K562 (cell line): Measurements from ENCODE around the gene FOXA3. TPM values are rescaled to one million over a fixed set of nuclear protein-coding genes. Genes with fewer than 3 reads are reported as not detected.

Source experiments
- BACH1 ChIP-seq: fragments of 200-800 bp; sonication (Bioruptor generic); IDR thresholded peaks from 2 replicates; pipeline ENCODE4 v1.6.1; 2016; ENCODE audit warnings: missing genetic modification characterization, missing compliant biosample characterization
- BRD4 ChIP-seq: fragments of 200-600 bp; sonication (generic); IDR thresholded peaks from 2 replicates; pipeline ENCODE4 v1.6.1; 2017; ENCODE audit warnings: inconsistent platforms
- DPF2 ChIP-seq: fragments of 450-650 bp; IDR thresholded peaks from 2 replicates; pipeline ENCODE4 v1.6.1; 2016
- FOXA1 ChIP-seq: fragments of 450-650 bp; IDR thresholded peaks from 2 replicates; pipeline ENCODE4 v1.6.1; 2016; ENCODE audit warnings: mild to moderate bottlenecking, borderline replicate concordance
- KAT2B ChIP-seq: IDR thresholded peaks from one replicate; pipeline ENCODE4 v1.6.1; 2012; ENCODE audit warnings: low read depth, mild to moderate bottlenecking, control low read depth, inconsistent platforms, low read length, moderate library complexity
- KDM2B ChIP-seq: fragments of 250-450 bp; sonication (Bioruptor Pico); IDR thresholded peaks from 2 replicates; pipeline ENCODE4 v1.8.0; 2021; ENCODE audit warnings: mild to moderate bottlenecking, moderate library complexity
- KLF16 ChIP-seq: IDR thresholded peaks from 2 replicates; pipeline ENCODE4 v1.6.1; 2016; ENCODE audit warnings: antibody characterized with exemption
- MYNN ChIP-seq, 2 experiments: sonication (generic); formaldehyde crosslinking in 1 of 2; IDR thresholded peaks; 2 replicates each; pipeline versions ENCODE4 v1.5.0 to v1.6.1; 2016 to 2020; ENCODE audit warnings: antibody characterized with exemption in 1 of 2, missing genetic modification reagents in 1 of 2
- NCOA6 ChIP-seq: fragments of 450-650 bp; IDR thresholded peaks from 2 replicates; pipeline ENCODE4 v1.6.1; 2017; ENCODE audit warnings: mild to moderate bottlenecking
- PHF20 ChIP-seq: fragments of 450-650 bp; IDR thresholded peaks from 2 replicates; pipeline ENCODE4 v1.6.1; 2018; ENCODE audit not compliant: partially characterized antibody
- POLR2B ChIP-seq: fragments of 450-650 bp; IDR thresholded peaks from 2 replicates; pipeline ENCODE4 v1.6.1; 2018; ENCODE audit warnings: low read depth; ENCODE audit not compliant: partially characterized antibody
- POLR2H ChIP-seq: IDR thresholded peaks from 2 replicates; pipeline ENCODE4 v1.6.1; 2016; ENCODE audit warnings: missing genetic modification characterization, low read depth, mild to moderate bottlenecking, control low read depth, missing compliant biosample characterization, moderate library complexity
- POU5F1 ChIP-seq: fragments of 150-350 bp; IDR thresholded peaks from 2 replicates; pipeline ENCODE4 v1.6.1; 2014; ENCODE audit warnings: borderline replicate concordance, low read length, low read depth, mild to moderate bottlenecking; ENCODE audit not compliant: partially characterized antibody
- RBM25 ChIP-seq: fragments of 200-400 bp; formaldehyde crosslinking; IDR thresholded peaks from 2 replicates; pipeline ENCODE4 v1.6.1; 2018; ENCODE audit warnings: low read length, low read depth, moderate library complexity; ENCODE audit not compliant: severe bottlenecking
- ZEB2 ChIP-seq: fragments of 450-650 bp; IDR thresholded peaks from 2 replicates; pipeline ENCODE4 v1.6.1; 2016
- ZNF444 ChIP-seq: fragments of 250-450 bp; sonication (Bioruptor Pico); IDR thresholded peaks from 2 replicates; pipeline ENCODE4 v1.4.0; 2020; ENCODE audit warnings: mild to moderate bottlenecking, moderate library complexity
- ZNF586 ChIP-seq: fragments of 450-650 bp; formaldehyde crosslinking; conservative IDR thresholded peaks from 2 replicates; pipeline ENCODE4 v1.4.0; 2020; ENCODE audit warnings: mild to moderate bottlenecking, moderate library complexity
- ZNF717 ChIP-seq: fragments of 250-450 bp; sonication (Bioruptor Pico); IDR thresholded peaks from 2 replicates; pipeline ENCODE4 v1.5.0; 2021
- ZSCAN32 ChIP-seq: fragments of 450-650 bp; formaldehyde crosslinking; IDR thresholded peaks from 2 replicates; pipeline ENCODE4 v1.4.0; 2020; ENCODE audit warnings: mild to moderate bottlenecking, moderate library complexity
- polyA plus RNA-seq, 8 experiments: library from polyadenylated mRNA; depleted of rRNA in 4 of 8; stranded (reverse) in 5 of 8; unstranded in 3 of 8; fragments of >200 nt; fragmentation: Nextera tagmentation in 2 of 8; fragmentation: Illumina TruSeq in 1 of 8; extraction: Ambion mirVana in 2 of 8; extraction: Trizol in 1 of 8; gene quantifications; 2 replicates each; pipeline versions ENCODE4 v1.2.1 to v1.2.3, GENCODE V29; 2011 to 2014; ENCODE audit warnings: inconsistent platforms in 1 of 8, missing spikeins in 1 of 8
- total RNA-seq, 7 experiments: library from RNA; depleted of rRNA in 6 of 7; stranded (reverse); fragments of >200 nt in 6 of 7; fragmentation: Illumina TruSeq in 2 of 7; extraction: Trizol in 2 of 7; gene quantifications; 2 replicates each; pipeline versions ENCODE4 v1.2.1 to v1.2.3, GENCODE V29; 2011 to 2021; ENCODE audit warnings: low replicate concordance in 1 of 7
- TF ChIP-seq, protein P1 (sequence below): sonication (generic); formaldehyde crosslinking; IDR thresholded peaks from 2 replicates; pipeline ENCODE4 v1.8.0; 2023; ENCODE audit warnings: missing genetic modification reagents, mild to moderate bottlenecking, borderline replicate concordance
- TF ChIP-seq, protein P2 (sequence below): fragments of 200-800 bp; sonication (Bioruptor generic); IDR thresholded peaks from 2 replicates; pipeline ENCODE4 v1.6.1; 2017; ENCODE audit warnings: missing genetic modification characterization, missing compliant biosample characterization
- TF ChIP-seq, protein P3 (sequence below): fragments of 200-800 bp; sonication (Bioruptor generic); IDR thresholded peaks from 2 replicates; pipeline ENCODE4 v1.6.1; 2017; ENCODE audit warnings: missing genetic modification characterization, missing compliant biosample characterization

The FOXA3 gene
- total and polyA plus RNA-seq, 9 of the 15 experiments (the other 6 are each of a cell fraction or from before 2014, with no cell fraction given): 1.3 to 15.5 (median 4.7) TPM

DNA sequence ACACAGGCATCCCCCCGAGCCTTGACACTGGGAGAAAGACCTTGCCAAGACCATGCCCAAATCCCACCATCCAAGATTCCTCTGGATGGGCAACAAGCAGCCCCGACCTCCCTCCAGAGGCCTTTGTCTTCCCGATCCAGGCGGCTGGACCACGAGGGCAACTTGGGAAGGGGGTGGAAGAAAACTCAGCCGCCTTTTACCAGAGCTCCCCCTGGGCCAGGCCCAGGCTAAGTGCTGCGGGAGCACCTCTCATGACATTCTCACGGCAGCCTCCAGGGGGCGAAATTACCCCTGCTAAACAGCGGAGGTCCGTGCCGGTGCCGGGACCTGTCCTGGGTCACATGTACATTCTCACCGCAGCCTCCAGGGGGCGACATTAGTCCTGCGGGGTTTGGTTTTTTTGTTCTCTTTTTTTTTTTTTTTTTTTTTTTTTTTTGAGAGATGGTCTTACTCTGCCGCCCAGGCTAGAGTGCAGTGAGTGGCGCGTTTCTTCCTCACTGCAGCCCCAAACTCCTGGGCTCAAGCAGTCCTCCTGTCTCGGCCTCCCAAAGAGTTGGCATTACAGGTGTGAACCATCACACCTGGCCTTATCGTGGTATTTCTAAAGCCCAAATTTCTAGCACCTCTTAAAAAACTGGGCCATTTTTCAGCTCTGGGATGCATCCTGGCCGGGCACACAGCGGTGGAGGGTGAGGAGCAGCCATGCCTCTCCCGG lies 47.0 kb upstream of the FOXA3 start (continued):
- TF ChIP-seq, protein P1, sequence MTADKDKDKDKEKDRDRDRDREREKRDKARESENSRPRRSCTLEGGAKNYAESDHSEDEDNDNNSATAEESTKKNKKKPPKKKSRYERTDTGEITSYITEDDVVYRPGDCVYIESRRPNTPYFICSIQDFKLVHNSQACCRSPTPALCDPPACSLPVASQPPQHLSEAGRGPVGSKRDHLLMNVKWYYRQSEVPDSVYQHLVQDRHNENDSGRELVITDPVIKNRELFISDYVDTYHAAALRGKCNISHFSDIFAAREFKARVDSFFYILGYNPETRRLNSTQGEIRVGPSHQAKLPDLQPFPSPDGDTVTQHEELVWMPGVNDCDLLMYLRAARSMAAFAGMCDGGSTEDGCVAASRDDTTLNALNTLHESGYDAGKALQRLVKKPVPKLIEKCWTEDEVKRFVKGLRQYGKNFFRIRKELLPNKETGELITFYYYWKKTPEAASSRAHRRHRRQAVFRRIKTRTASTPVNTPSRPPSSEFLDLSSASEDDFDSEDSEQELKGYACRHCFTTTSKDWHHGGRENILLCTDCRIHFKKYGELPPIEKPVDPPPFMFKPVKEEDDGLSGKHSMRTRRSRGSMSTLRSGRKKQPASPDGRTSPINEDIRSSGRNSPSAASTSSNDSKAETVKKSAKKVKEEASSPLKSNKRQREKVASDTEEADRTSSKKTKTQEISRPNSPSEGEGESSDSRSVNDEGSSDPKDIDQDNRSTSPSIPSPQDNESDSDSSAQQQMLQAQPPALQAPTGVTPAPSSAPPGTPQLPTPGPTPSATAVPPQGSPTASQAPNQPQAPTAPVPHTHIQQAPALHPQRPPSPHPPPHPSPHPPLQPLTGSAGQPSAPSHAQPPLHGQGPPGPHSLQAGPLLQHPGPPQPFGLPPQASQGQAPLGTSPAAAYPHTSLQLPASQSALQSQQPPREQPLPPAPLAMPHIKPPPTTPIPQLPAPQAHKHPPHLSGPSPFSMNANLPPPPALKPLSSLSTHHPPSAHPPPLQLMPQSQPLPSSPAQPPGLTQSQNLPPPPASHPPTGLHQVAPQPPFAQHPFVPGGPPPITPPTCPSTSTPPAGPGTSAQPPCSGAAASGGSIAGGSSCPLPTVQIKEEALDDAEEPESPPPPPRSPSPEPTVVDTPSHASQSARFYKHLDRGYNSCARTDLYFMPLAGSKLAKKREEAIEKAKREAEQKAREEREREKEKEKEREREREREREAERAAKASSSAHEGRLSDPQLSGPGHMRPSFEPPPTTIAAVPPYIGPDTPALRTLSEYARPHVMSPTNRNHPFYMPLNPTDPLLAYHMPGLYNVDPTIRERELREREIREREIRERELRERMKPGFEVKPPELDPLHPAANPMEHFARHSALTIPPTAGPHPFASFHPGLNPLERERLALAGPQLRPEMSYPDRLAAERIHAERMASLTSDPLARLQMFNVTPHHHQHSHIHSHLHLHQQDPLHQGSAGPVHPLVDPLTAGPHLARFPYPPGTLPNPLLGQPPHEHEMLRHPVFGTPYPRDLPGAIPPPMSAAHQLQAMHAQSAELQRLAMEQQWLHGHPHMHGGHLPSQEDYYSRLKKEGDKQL (CRISPR knock-in tag): no peak
- no peak for TF ChIP-seq ZNF717 (CRISPR knock-in tag)
- no peak for TF ChIP-seq POLR2H (tag)
- no peak for TF ChIP-seq ZNF444 (CRISPR knock-in tag)
- TF ChIP-seq BACH1 (tag): no peak
- no peak for TF ChIP-seq ZSCAN32 (CRISPR knock-in tag)
- TF ChIP-seq MYNN (IDR thresholded peaks at IDR 0.05): no peak
- no peak for TF ChIP-seq MYNN (CRISPR knock-in tag; IDR thresholded peaks at IDR 0.05)
- TF ChIP-seq DPF2: 0 out of 2 replicates have a peak, but pooled peaks have one; percentile 30
- no peak for TF ChIP-seq POLR2B
- peak; percentile 14 for TF ChIP-seq POU5F1
- no peak for TF ChIP-seq ZEB2
- no peak for TF ChIP-seq BRD4
- no peak for TF ChIP-seq ZNF586 (CRISPR knock-in tag)
- no peak for TF ChIP-seq KDM2B (CRISPR knock-in tag)
- peak; percentile 68 for TF ChIP-seq KLF16
- TF ChIP-seq PHF20: no peak
- TF ChIP-seq KAT2B: no peak
- no peak for TF ChIP-seq NCOA6
- TF ChIP-seq, protein P2, sequence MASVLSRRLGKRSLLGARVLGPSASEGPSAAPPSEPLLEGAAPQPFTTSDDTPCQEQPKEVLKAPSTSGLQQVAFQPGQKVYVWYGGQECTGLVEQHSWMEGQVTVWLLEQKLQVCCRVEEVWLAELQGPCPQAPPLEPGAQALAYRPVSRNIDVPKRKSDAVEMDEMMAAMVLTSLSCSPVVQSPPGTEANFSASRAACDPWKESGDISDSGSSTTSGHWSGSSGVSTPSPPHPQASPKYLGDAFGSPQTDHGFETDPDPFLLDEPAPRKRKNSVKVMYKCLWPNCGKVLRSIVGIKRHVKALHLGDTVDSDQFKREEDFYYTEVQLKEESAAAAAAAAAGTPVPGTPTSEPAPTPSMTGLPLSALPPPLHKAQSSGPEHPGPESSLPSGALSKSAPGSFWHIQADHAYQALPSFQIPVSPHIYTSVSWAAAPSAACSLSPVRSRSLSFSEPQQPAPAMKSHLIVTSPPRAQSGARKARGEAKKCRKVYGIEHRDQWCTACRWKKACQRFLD (CRISPR knock-in tag): no peak
- no peak for TF ChIP-seq FOXA1
- TF ChIP-seq, protein P3, sequence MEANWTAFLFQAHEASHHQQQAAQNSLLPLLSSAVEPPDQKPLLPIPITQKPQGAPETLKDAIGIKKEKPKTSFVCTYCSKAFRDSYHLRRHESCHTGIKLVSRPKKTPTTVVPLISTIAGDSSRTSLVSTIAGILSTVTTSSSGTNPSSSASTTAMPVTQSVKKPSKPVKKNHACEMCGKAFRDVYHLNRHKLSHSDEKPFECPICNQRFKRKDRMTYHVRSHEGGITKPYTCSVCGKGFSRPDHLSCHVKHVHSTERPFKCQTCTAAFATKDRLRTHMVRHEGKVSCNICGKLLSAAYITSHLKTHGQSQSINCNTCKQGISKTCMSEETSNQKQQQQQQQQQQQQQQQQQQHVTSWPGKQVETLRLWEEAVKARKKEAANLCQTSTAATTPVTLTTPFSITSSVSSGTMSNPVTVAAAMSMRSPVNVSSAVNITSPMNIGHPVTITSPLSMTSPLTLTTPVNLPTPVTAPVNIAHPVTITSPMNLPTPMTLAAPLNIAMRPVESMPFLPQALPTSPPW (CRISPR knock-in tag): peak; percentile 36; the same call in 1 of the 2 replicates
- TF ChIP-seq RBM25: no peak
